ENCODE measurements around the gene ZC2HC1B. TPM values are rescaled to one million over a fixed set of nuclear protein-coding genes. Genes with fewer than 3 reads are reported as not detected.

Gene ZC2HC1B
- total and polyA plus RNA-seq, 9 of the 15 experiments (the other 6 are each of a cell fraction or from before 2014, with no cell fraction given) = not detected

- TF ChIP-seq ZNF449 (CRISPR knock-in tag; IDR thresholded peaks at IDR 0.05) (peak; percentile 48; the same call in 1 of the 2 replicates), KAT7 (CRISPR knock-in tag; IDR thresholded peaks at IDR 0.05; ENCODE audit: borderline replicate concordance) (peak; percentile 42; the same call in 1 of the 2 replicates), JUND (IDR thresholded peaks at IDR 0.05; ENCODE audit: borderline replicate concordance, low read depth, low read length) (peak; percentile 79), JUND (tag; IDR thresholded peaks at IDR 0.05; ENCODE audit: borderline replicate concordance, low read depth, low read length) (peak; percentile 83; the same call in 2 of the 3 replicates), E2F3 (CRISPR knock-in tag; IDR thresholded peaks at IDR 0.05) (peak; percentile 62), ILF3 (IDR thresholded peaks at IDR 0.05; ENCODE audit: borderline replicate concordance) (0 out of 2 replicates have a peak, but pooled peaks have one; percentile 9), RNF2 (IDR thresholded peaks at IDR 0.05) (peak; percentile 86; the same call in 1 of the 2 replicates), ZNF695 (CRISPR knock-in tag; IDR thresholded peaks at IDR 0.05) (no peak), ZFX (CRISPR knock-in tag; IDR thresholded peaks at IDR 0.05) (peak; percentile 100), RFX1 (IDR thresholded peaks at IDR 0.05) (peak; percentile 97), HDAC2 (IDR thresholded peaks at IDR 0.05) (peak; percentile 98), MIER1 (IDR thresholded peaks at IDR 0.05; ENCODE audit: low read depth) (no peak), ESRRB (CRISPR knock-in tag; IDR thresholded peaks at IDR 0.05; ENCODE audit: borderline replicate concordance) (0 out of 2 replicates have a peak, but pooled peaks have one; percentile 48), ZNF324 (CRISPR knock-in tag; IDR thresholded peaks at IDR 0.05) (no peak), HOXB6 (CRISPR knock-in tag; IDR thresholded peaks at IDR 0.05; ENCODE audit: borderline replicate concordance) (no peak), ZNF282 (CRISPR knock-in tag; IDR thresholded peaks at IDR 0.05) (peak; percentile 50; the same call in 1 of the 2 replicates), GMEB1 (CRISPR knock-in tag; IDR thresholded peaks at IDR 0.05) (peak; percentile 43; the same call in 1 of the 2 replicates), BRD9 (IDR thresholded peaks at IDR 0.05; ENCODE audit: low read depth, partially characterized antibody) (peak; percentile 14), TEAD4 (IDR thresholded peaks at IDR 0.05; ENCODE audit: low read length) (0 out of 2 replicates have a peak, but pooled peaks have one; percentile 6), TEAD4 (CRISPR knock-in tag; IDR thresholded peaks at IDR 0.05; ENCODE audit: borderline replicate concordance) (peak; percentile 92; the same call in 1 of the 2 replicates), NCOA1 (IDR thresholded peaks at IDR 0.05; ENCODE audit: low read depth) (no peak), PML (IDR thresholded peaks at IDR 0.05; ENCODE audit: low read length) (peak; percentile 90; the same call in 1 of the 2 replicates), ILK (tag; IDR thresholded peaks at IDR 0.05; ENCODE audit: borderline replicate concordance, low read depth) (no peak), MAFG (tag; conservative IDR thresholded peaks at IDR 0.05) (no peak), ARID3B (CRISPR knock-in tag; IDR thresholded peaks at IDR 0.05; ENCODE audit: borderline replicate concordance) (0 out of 2 replicates have a peak, but pooled peaks have one; percentile 55), BACH1 (tag; IDR thresholded peaks at IDR 0.05) (no peak)
Measured at GRCh38 chr6:143842902-143843676, 21.2 kb upstream of the ZC2HC1B start, which contains the start of gene LTV1 (continued).

Data from K562 (cell line).